ENCODE results near the gene SGO1.

SGO1 gene

DNA sequence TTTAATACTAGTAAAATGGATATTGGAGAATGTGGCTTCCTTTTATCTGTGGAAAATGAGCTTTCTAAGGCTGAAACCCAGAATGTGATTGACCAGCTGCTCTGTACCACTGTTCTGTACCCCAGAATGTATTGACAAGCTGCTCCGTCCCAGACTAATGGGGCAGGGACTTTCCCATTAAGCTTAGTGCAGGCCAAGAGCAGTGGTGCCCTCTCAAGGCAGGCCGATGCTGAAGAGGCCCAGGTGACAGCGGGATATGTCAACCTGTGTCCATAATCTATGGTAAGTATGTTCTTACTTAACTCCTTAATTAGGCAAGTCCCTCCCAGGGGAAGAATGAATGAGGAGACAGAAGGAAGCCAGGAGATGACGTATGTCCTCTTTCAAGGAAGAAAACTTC lies 31.1 kb downstream of the SGO1 start:
- no peak for DNase-seq (ENCODE audit: low read depth, low spot score)

- no peak for DNase-seq (ENCODE audit: low read depth, low spot score)
These were observed 31.9 kb downstream of the SGO1 start for GRCh38 chr3:20154078-20154477.

DNA sequence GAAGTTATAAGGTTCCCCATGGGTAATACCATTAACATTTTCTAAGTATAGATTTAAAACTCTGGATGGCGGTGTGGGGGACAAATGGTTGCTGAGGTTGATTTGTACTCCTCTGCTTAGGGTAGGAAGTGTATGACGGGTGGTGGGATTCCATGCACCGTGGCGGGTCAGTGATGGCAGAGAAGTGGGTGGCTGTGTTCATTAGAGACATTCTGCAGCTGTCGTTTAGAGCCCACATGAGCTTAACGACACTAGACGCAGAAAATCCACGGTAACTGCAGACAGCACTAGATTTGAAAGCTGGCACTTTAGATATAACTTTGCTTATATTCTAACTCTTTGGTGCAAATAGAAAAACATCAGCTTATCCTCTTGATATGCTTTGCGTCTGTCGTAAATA lies 37.5 kb downstream of the SGO1 start:
- no peak for DNase-seq (ENCODE audit: low read depth, low spot score)

DNA sequence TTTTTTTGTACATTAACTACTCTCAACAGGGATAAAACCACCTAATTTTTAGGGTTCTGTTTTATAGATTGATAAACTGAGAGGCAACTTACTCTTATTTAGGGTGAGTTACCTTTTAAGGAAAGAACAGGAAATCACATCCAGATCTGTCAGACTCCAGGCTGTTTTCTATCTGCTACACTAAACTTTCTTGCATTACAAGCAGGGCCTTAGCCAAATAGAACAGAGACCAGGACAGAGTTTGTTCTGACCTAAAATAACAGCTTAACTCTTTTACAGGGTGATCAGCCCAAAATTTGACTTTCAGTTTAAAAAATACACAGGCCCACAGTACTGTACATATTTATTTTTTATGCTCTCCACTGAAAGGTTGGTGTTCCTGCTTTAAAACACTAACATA lies 38.6 kb downstream of the SGO1 start:
- DNase-seq (ENCODE audit: low read depth, low spot score), result no peak

- no peak for DNase-seq (ENCODE audit: low read depth, low spot score)
These were observed 39.7 kb downstream of the SGO1 start for GRCh38 chr3:20146301-20146700.

DNA sequence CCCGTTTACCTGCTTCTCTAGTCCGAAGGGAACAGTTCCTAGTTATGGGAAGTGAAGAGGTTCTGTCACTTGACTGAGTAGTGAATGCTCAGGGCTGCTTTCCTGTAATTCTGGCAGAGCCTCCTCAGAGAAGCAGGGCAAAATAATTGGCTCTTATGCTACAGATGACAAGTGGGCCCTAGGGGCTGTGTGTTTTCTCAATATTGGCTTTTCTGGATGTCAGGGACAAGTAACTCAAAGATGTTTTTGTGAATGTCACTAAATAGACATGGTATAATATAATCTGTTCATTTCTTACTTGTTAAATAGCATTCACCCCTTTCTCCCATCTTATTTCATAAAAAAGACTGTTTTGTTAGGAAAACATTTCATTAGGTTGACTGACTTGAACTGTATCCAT lies 40.1 kb downstream of the SGO1 start:
- DNase-seq (ENCODE audit: low read depth, low spot score), result no peak

- DNase-seq (ENCODE audit: low read depth, low spot score), result no peak
These were observed 42.5 kb downstream of the SGO1 start for GRCh38 chr3:20143519-20143918.

DNA sequence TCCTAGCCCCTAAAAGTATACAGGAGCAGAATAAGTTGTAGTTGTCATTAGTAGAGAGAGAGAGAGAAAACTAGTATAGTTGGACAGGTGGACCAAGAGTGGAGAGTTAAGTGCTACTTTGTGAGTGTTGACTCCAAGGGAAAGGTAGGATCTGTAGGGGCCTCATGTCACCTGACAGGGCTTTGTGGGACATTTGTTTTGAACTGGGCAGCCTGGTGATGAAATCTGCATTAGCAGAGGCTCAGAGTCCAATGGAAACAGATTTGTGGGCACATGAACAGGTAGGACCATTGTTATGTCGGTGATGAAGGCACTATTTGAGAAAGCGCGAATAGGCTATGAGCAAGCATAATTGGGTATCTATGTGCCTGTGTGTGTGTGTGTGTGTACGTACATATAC lies 43.5 kb downstream of the SGO1 start:
- no peak for DNase-seq (ENCODE audit: low read depth, low spot score)

DNA sequence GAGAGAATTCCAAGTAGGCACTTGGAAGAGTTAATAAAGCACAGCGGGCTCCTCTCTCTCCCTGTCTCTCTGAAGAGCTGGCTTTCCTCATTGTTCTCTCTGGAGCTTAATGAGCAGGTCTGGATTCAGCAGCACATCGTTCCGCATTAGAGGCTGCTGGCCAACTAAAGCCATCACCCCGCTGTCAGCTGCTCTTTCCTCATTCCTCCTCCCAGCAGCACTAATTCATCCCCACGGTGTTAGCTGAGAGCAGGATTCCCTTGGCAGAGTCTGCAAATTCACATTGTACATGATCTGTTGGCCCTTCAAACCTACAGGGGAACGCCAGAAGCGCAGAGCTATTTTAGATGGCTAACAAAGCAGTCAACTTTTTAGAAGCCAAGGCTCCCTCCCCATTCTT lies 44.2 kb downstream of the SGO1 start:
- no peak for DNase-seq (ENCODE audit: low read depth, low spot score)

DNA sequence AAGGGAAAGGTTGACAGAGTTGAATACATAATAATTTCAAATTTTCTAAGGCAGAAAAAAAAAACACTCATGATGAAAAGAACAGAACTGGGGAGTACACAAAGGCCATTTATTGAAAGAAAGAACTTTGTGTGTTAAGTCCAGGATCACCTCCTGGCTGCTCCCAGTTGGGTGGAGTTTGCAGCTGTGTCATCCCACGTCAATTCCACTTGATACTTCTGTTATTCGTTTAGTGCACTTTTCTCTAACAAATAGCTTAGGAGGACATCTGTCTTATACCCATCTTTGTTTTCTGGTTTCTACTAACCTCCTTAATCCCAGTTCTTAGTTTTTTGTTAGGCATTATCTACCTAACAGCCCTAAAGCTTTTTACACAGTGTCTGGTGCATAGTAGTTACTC lies 44.7 kb downstream of the SGO1 start:
- no peak for DNase-seq (ENCODE audit: low read depth, low spot score)

GRCh38 chr3:20140881-20141280 lies 45.1 kb downstream of the SGO1 start:
- DNase-seq (ENCODE audit: low read depth, low spot score), result no peak

DNA sequence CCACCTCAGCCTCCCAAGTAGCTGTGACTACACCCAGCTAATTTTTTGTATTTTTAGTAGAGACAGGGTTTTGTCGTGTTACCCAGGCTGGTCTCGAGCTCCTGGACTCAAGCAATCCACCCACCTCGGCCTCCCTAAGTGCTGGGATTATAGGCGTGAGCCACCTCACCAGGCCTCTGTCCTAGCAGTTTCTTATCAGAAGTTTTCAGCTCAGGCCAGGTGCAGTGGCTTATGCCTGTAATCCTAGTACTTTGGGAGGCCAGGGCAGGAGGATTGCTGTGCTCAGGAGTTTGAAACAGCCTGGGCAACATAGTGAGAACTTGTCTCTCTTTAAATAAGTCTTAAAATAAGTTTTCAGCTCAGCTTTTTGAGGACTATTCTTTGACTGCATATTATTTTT lies 48.4 kb downstream of the SGO1 start:
- no peak for DNase-seq (ENCODE audit: low read depth, low spot score)

GRCh38 chr3:20136231-20136630 lies 49.8 kb downstream of the SGO1 start:
- DNase-seq (ENCODE audit: low read depth, low spot score), result no peak

DNA sequence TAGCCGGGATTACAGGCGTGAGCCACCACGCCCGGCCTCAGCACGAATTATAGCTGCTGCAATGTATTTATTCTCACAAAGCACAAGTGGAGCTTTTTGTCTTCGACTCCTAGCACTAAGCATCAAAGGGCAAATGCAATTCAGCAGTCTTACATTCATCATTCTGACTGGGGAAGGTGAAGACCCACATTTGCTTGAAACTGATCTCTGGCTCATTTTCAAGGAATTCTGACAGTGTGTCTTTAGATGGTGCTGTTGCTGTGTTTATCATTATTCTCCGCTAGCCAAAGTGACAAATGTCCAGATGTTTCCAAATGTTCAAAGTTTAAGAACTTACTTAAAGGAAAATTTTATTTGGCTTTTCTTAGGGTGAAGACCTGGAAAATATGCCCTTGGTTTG lies 55.9 kb downstream of the SGO1 start:
- no peak for DNase-seq (ENCODE audit: low read depth, low spot score)

DNA sequence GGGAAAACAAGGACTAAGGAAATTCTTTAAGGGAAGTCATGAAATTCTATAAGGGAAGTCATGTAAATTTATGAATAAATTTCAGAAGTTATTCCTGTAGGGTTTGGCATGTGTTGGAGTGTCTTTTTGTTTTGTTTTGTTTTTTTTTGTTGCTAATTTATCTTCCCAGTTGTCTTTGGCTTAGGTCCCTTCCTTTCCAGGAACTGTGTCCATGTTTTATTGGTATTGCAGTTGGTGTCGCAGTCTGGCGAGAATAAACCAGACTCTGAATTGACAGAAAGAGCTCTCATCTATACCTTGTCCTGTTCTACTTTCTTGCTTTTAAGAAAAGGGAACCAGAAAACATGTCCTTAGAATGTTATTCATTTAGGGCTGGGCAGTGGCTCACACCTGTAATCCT lies 57.6 kb downstream of the SGO1 start:
- DNase-seq (ENCODE audit: low read depth, low spot score), result no peak

DNA sequence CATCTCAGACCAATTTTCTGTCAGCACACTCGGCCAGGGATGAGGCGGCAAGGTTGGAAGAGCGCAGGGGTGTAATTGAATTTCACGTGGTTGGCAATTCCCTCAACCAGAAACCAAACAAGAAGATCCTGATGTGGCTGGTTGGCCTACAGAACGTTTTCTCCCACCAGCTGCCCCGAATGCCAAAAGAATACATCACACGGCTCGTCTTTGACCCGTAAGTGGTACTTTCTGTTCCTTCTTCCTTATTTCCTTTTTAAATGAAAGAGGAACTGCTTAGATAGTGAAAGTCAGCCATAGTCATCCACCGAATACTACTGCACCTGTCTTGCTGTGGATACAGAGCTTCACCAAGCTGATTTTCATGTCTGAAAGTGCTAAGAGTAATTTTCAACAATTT lies 60.1 kb downstream of the SGO1 start:
- no peak for DNase-seq (ENCODE audit: low read depth, low spot score)

GRCh38 chr3:20125289-20125688 lies 60.7 kb downstream of the SGO1 start:
- no peak for DNase-seq (ENCODE audit: low read depth, low spot score)

GRCh38 chr3:20123131-20123652 lies 62.8 kb downstream of the SGO1 start:
- no peak for DNase-seq (ENCODE audit: low read depth, low spot score)

DNA sequence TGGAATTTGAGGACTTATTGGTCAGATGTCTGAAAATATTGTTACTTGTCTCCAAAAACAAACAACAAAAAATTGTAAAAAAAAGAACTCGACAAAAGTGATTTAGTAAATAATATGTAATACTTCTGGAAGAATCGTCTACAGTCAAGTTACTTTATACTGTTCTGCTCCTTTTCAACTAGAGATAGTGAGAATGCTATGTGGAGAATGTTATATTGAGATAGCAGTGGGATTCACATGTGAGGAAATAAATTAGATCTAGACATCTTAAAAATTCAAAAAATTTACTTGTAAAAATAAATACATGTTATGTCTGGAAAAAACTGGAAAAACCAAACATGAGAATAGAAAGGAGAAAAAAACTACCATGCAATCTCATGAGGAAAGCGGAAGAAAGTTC lies 64.9 kb downstream of the SGO1 start:
- DNase-seq (ENCODE audit: low read depth, low spot score), result no peak
